ENCODE data around the gene IGFBP6. TPM values are rescaled to one million over a fixed set of nuclear protein-coding genes. Genes with fewer than 3 reads are reported as not detected.

IGFBP6 gene
- polyA plus RNA-seq, 3 donors: 21.8 to 437 (median 83.9) TPM

DNA sequence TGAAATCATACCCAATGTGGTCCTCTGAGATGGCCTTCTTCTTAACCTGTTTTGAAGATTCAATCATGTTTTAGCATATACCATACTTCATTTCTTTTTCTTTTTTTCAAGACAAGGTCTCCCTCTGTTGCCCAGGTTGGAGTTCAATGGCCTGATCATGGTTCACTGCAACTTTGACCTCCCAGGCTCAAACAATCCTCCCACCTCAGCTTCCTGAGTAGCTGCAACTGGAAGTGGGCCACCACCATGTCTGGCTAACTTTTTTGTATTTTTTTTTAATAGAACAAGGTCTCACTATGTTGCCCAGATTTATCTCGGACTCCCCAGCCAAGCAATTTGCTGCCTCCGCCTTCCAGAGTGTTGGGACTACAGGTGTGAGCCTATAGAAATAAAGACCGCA is 36.3 kb downstream of the IGFBP6 start:
- WGBS, 3 donors: 90 to 94% (median 93%) methylated on average over 3 of the region's 3 CpGs
- no peak overlapping the region for H3K27ac ChIP-seq (ENCODE audit: low read depth, low read length)

DNA sequence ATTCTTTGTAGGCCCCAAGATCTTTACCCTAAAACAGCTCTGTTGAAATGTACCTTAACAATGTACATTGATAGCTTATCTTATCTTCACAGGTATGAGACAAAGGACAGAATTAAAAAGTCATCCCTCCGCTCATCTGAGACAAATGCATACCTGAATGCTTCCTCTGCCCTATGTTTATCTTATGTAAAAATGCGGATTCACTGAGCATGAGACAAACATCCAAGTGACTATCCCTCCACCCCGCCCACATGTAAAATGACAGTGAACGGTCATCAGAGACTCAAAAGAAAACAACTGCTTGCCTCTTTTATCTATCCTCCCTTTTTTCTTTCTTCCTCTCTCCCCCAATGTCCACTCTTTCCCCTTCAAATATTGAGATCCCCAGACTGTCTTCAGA is 45.9 kb downstream of the IGFBP6 start:
- WGBS, 3 donors: 89 to 90% (median 89%) methylated on average over 4 of the region's 4 CpGs
- H3K27ac ChIP-seq (ENCODE audit: low read depth, low read length): no peak overlapping the region

DNA sequence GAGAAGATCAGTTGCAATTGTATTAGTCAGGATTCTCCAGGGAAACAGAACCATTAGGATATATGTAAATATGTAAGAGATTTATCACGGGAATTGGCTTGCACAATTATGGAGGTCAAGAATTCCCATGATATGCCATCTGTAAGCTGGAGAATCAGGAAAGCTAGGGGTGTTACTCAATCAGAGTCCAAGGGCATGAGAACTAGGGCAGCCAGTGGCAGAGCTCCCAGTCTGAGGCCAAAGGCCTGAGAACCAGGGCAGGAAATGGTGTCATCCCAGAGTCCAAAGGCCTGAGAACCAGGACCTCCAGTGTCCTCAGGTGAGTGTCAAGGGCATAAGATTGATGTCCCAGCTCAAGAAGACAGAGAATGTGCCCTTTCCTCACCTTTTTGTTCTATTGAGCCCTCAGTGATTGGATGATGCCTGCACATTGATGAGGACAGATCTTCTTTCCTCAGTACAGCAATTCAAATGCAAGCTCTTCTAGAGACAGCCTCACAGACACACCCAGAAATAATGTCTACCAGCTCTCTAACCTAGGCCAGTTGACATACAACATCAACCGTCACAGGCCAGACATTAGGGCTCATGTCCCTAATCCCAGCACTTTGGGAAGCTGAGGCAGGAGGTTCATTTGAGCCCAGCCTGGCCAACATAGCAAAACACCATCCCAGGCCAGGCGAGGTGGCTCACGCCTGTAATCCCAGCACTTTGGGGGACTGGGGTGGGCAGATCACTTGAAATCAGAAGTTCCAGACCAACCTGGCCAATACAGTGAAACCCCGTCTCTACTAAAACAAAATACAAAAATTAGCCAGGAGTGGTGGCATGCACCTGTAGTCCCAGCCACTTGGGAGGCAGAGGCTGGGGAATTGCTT is 48.2 kb downstream of the IGFBP6 start:
- WGBS, 3 donors: 82 to 90% (median 89%) methylated on average over 5 of the region's 5 CpGs
- H3K27ac ChIP-seq (ENCODE audit: low read depth, low read length): no peak overlapping the region

DNA sequence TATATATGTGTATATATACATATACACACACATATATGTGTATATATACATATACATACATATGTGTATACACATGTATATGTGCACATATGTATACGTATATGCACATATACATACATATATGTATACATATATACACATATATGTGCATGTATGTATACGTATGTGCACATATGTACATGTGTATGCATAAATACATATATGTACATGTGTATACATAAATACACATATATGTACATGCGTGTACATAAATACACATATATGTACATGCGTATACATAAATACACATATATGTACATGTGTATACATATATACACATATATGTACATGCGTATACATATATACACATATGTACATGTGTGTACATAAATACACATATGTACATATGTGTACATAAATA is 49.7 kb downstream of the IGFBP6 start:
- WGBS, 3 donors: 82 to 92% (median 91%) methylated on average over 5 of the region's 5 CpGs

DNA sequence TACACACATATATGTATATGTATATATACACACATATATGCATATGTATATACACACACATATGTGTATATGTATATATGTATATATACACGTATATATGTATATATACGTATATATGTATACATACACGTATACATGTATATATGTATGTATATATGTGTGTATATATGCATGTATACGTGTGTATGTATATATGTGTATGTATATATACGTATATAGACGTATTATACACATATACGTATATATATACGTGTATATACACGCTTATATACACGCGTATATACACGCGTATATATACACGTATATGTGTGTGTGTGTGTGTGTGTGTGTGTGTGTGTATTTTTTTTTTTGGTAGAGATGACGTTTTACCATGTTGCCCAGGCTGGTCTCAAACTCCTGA is 50.2 kb downstream of the IGFBP6 start:
- WGBS, 3 donors: 90 to 91% (median 91%) methylated on average over 15 of the region's 15 CpGs
- H3K27ac ChIP-seq (ENCODE audit: low read depth, low read length): no peak overlapping the region

More for the DNA sequence above, 49.7 kb downstream of the IGFBP6 start:
- no peak overlapping the region for H3K27ac ChIP-seq (ENCODE audit: low read depth, low read length)

DNA sequence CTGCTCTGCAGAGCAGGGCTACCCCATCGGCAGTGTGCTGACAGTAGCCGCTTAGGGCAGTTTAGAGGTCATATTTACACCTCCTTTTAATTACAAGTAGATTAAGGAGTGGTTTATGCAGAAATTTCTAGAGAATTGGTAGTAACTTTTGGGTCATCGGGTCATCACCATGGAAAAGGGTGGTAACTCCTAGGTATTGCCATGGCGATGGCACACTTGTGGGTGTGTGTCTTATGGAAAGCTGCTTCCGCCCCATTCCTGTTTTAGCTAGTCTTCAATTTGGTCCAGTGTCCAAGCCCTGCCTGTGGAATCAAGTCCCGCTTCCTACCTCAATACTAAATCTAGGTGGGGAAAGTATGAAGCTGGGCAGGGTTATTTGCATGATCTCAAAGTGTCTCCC is 53.6 kb downstream of the IGFBP6 start:
- no peak overlapping the region for H3K27ac ChIP-seq (ENCODE audit: low read depth, low read length)
- 88 to 93% (median 92%) methylated on average over 6 of the region's 6 CpGs for WGBS, 3 donors

Other genes with a start within 250 kb of the IGFBP6 start
- gene KRT78, start 248.7 kb upstream of the IGFBP6 start, polyA plus RNA-seq: under 1 TPM in 2 of 3 donors, not detected in 1; 0.12 to 0.98 TPM
- gene KRT8, start 192.6 kb upstream of the IGFBP6 start, polyA plus RNA-seq: 100 to 1,000 TPM in 2 of 3 donors, 10 to 100 TPM in 1; 46.2 to 559 (median 182) TPM
- 100 to 1,000 TPM in 2 of 3 donors, 10 to 100 TPM in 1; 41.6 to 343 (median 104) TPM for gene KRT18, start 148.5 kb upstream of the IGFBP6 start, polyA plus RNA-seq
- 100 to 1,000 TPM; 216 to 308 (median 253) TPM for gene EIF4B, start 91.2 kb upstream of the IGFBP6 start, polyA plus RNA-seq
- gene TNS2, start 47.6 kb upstream of the IGFBP6 start, polyA plus RNA-seq: 100 to 1,000 TPM in 2 of 3 donors, 10 to 100 TPM in 1; 53.4 to 562 (median 225) TPM
- gene SPRYD3, start 18.3 kb upstream of the IGFBP6 start, polyA plus RNA-seq: 10 to 100 TPM; 26.9 to 66.7 (median 29.8) TPM
- gene SOAT2, start 5.8 kb downstream of the IGFBP6 start, polyA plus RNA-seq: under 1 TPM in 2 of 3 donors, not detected in 1; 0.08 to 0.09 TPM
- 1 to 10 TPM; 6.3 to 9.2 (median 9.1) TPM for gene ZNF740, start 83.1 kb downstream of the IGFBP6 start, polyA plus RNA-seq
- 100 to 1,000 TPM in 1 of 3 donors, 10 to 100 TPM in 2; 36.3 to 167 (median 91.0) TPM for gene CSAD, start 83.3 kb downstream of the IGFBP6 start, polyA plus RNA-seq
- 1 to 10 TPM; 1.9 to 3.0 (median 2.3) TPM for gene ITGB7, start 109.6 kb downstream of the IGFBP6 start, polyA plus RNA-seq
- 10 to 100 TPM in 1 of 3 donors, 1 to 10 TPM in 2; 4.5 to 31.0 (median 9.4) TPM for gene RARG, start 134.5 kb downstream of the IGFBP6 start, polyA plus RNA-seq
- gene ESPL1, start 170.6 kb downstream of the IGFBP6 start, polyA plus RNA-seq: under 1 TPM; 0.08 to 0.55 (median 0.45) TPM
- 1,000 to 10,000 TPM in 1 of 3 donors, 100 to 1,000 TPM in 2; 478 to 1,510 (median 796) TPM for gene PFDN5, start 197.9 kb downstream of the IGFBP6 start, polyA plus RNA-seq
- 10 to 100 TPM; 56.1 to 77.2 (median 56.9) TPM for gene MYG1, start 202.0 kb downstream of the IGFBP6 start, polyA plus RNA-seq
- gene AAAS, start 223.9 kb downstream of the IGFBP6 start, polyA plus RNA-seq: 10 to 100 TPM; 29.4 to 34.1 (median 33.6) TPM
- not detected for gene SP7, start 238.7 kb downstream of the IGFBP6 start, polyA plus RNA-seq